Ishikawa (cell line): ENCODE results near the gene CLDN6.

ENCODE experiments used
- CEBPB ChIP-seq: IDR thresholded peaks from 2 replicates; pipeline ENCODE4 v1.6.1; 2012
- CREB1 ChIP-seq: IDR thresholded peaks from 2 replicates; pipeline ENCODE4 v1.6.1; 2012; ENCODE audit warnings: low read depth
- EP300 ChIP-seq: IDR thresholded peaks from 2 replicates; pipeline ENCODE4 v1.6.1; 2012; ENCODE audit warnings: borderline replicate concordance
- FOXM1 ChIP-seq: IDR thresholded peaks from 2 replicates; pipeline ENCODE4 v1.6.1; 2012; ENCODE audit warnings: low read depth, borderline replicate concordance
- MAX ChIP-seq: IDR thresholded peaks from 2 replicates; pipeline ENCODE4 v1.6.1; 2012
- NFIC ChIP-seq: IDR thresholded peaks from 2 replicates; pipeline ENCODE4 v1.6.1; 2012
- RAD21 ChIP-seq: IDR thresholded peaks from 2 replicates; pipeline ENCODE4 v1.6.1; 2012; ENCODE audit warnings: low read depth
- REST ChIP-seq: IDR thresholded peaks from 2 replicates; pipeline ENCODE4 v1.6.1; 2012; ENCODE audit warnings: low read depth, mild to moderate bottlenecking
- TAF1 ChIP-seq: IDR thresholded peaks from 2 replicates; pipeline ENCODE4 v1.6.1; 2012; ENCODE audit warnings: low read depth, mild to moderate bottlenecking
- TCF12 ChIP-seq: IDR thresholded peaks from 2 replicates; pipeline ENCODE4 v1.6.1; 2012; ENCODE audit warnings: low read depth
- TEAD4 ChIP-seq: IDR thresholded peaks from 2 replicates; pipeline ENCODE4 v1.6.1; 2012
- USF1 ChIP-seq: IDR thresholded peaks from 2 replicates; pipeline ENCODE4 v1.6.1; 2012
- YY1 ChIP-seq: IDR thresholded peaks from 2 replicates; pipeline ENCODE4 v1.6.1; 2012; ENCODE audit warnings: low read depth
- ZBTB7A ChIP-seq: IDR thresholded peaks from 2 replicates; pipeline ENCODE4 v1.6.1; 2012; ENCODE audit warnings: low read depth

GRCh38 chr16:3026003-3026378, 8.0 kb upstream of the CLDN6 start:
- TF ChIP-seq TAF1, result no peak
- no peak for TF ChIP-seq USF1
- no peak for TF ChIP-seq NFIC
- no peak for TF ChIP-seq MAX
- no peak for TF ChIP-seq REST
- TF ChIP-seq TEAD4, result no peak
- no peak for TF ChIP-seq RAD21
- no peak for TF ChIP-seq CREB1
- no peak for TF ChIP-seq FOXM1
- no peak for TF ChIP-seq CEBPB
- no peak for TF ChIP-seq ZBTB7A
- no peak for TF ChIP-seq EP300
- no peak for TF ChIP-seq YY1
- no peak for TF ChIP-seq TCF12
